HCT116 (cell line): ENCODE results near the gene GALNT14. TPM values are rescaled to one million over a fixed set of nuclear protein-coding genes. Genes with fewer than 3 reads are reported as not detected.

ENCODE experiments used
- ATAC-seq: fragments of 200-7000 bp; cut with Tn5 transposase; 2 replicates; pipeline ENCODE4 v1.9.1; 2020; ENCODE audit warnings: mild to moderate bottlenecking, moderate library complexity
- BruUV-seq: library from RNA; stranded (reverse); fragments of 400-500 nt; replicated peaks from 2 replicates; lab custom pipeline; 2021; lab: Mats Ljungman, UMichigan
- CTCF ChIA-PET: fragments of 300-600 bp; sonication (Branson Sonifier 250); formaldehyde crosslinking; loops from one replicate; lab custom pipeline; 2021; ENCODE audit warnings: antibody characterized with exemption; lab: Charles Lee
- POLR2A ChIA-PET: fragments of 300-600, 350-600 bp; sonication (Branson Sonifier 250); formaldehyde crosslinking; loops from one replicate; lab custom pipeline; 2021; ENCODE audit warnings: antibody characterized with exemption; lab: Charles Lee
- RAD21 ChIA-PET, 2 experiments: fragments of 300-600 bp; sonication (Branson Sonifier 250); formaldehyde crosslinking; loops; one replicate each; lab custom pipeline; 2023; ENCODE audit warnings: low total read pairs in 2 of 2; ENCODE audit not compliant: uncharacterized antibody in 2 of 2, unreplicated experiment in 2 of 2, low non-redundant PET in 1 of 2; lab: Charles Lee
- DNase-seq: peaks from one replicate; pipeline ENCODE4 v3.0.0-alpha.2; 2010; ENCODE audit warnings: low read depth, low spot score
- H2AFZ ChIP-seq: fragments of 200-600 bp; shearing (Covaris generic), sonication (generic); 2 replicates; pipeline ENCODE4 v1.6.1; 2017; ENCODE audit warnings: low read depth, mixed run types, mixed read lengths, antibody characterized with exemption, low read length; ENCODE audit not compliant: poor library complexity, severe bottlenecking
- H3K27ac ChIP-seq: 2 replicates; pipeline ENCODE4 v1.5.1; 2012; ENCODE audit warnings: low read depth, low read length
- H3K27me3 ChIP-seq: fragments of 200-600 bp; sonication (generic); 2 replicates; pipeline ENCODE4 v1.6.1; 2016; ENCODE audit warnings: mixed run types, low read length, mixed read lengths; ENCODE audit not compliant: insufficient read depth
- H3K36me3 ChIP-seq, 2 experiments: fragments of 200-500 bp in 1 of 2; fragments of 200-600 bp in 1 of 2; sonication (Bioruptor generic) in 1 of 2; sonication (generic) in 1 of 2; 2 replicates each; pipeline versions ENCODE4 v1.5.1 to v1.6.1; 2014 to 2016; ENCODE audit warnings: low read length in 2 of 2, inconsistent platforms in 1 of 2, mixed read lengths in 1 of 2, mixed run types in 1 of 2; ENCODE audit not compliant: insufficient read depth in 2 of 2, control insufficient read depth in 1 of 2
- H3K4me1 ChIP-seq, 2 experiments: fragments of 200-600 bp in 1 of 2; sonication (generic) in 1 of 2; 2 replicates each; pipeline versions ENCODE4 v1.5.1 to v1.6.1; 2012 to 2017; ENCODE audit warnings: low read length in 2 of 2, inconsistent platforms in 1 of 2, mild to moderate bottlenecking in 1 of 2, mixed read lengths in 1 of 2, mixed run types in 1 of 2, moderate library complexity in 1 of 2; ENCODE audit not compliant: insufficient read depth in 2 of 2, control insufficient read depth in 1 of 2
- H3K4me2 ChIP-seq: fragments of 200-600 bp; sonication (generic); 2 replicates; pipeline ENCODE4 v1.6.1; 2017; ENCODE audit warnings: mixed run types, low read length, mixed read lengths
- H3K4me3 ChIP-seq, 2 experiments: fragments of 200-600 bp in 1 of 2; sonication (generic) in 1 of 2; replicated peaks in 1 of 2; 2 replicates each; pipeline ENCODE4 v1.5.1; 2011 to 2016; ENCODE audit warnings: low read length in 2 of 2, control low read depth in 1 of 2, low read depth in 1 of 2, mild to moderate bottlenecking in 1 of 2, mixed read lengths in 1 of 2, mixed run types in 1 of 2
- H3K79me2 ChIP-seq: fragments of 200-600 bp; sonication (generic); 2 replicates; pipeline ENCODE4 v1.6.1; 2017; ENCODE audit warnings: mild to moderate bottlenecking, mixed run types, low read length, moderate library complexity, mixed read lengths; ENCODE audit not compliant: insufficient read depth
- H3K9ac ChIP-seq: fragments of 200-600 bp; sonication (generic); 2 replicates; pipeline ENCODE4 v1.6.1; 2016; ENCODE audit warnings: low read length, mixed read lengths
- H3K9me2 ChIP-seq: fragments of 200-600 bp; sonication (generic), shearing (Covaris generic); 2 replicates; pipeline ENCODE4 v1.6.1; 2017; ENCODE audit warnings: mixed run types, mild to moderate bottlenecking, moderate library complexity; ENCODE audit not compliant: insufficient read depth
- H3K9me3 ChIP-seq, 2 experiments: fragments of 200-500 bp in 1 of 2; fragments of 200-600 bp in 1 of 2; sonication (Bioruptor generic) in 1 of 2; sonication (generic) in 1 of 2; 2 replicates each; pipeline ENCODE4 v1.6.1; 2014 to 2017; ENCODE audit warnings: low read length in 2 of 2, mixed read lengths in 2 of 2, inconsistent platforms in 1 of 2, low read depth in 1 of 2, mild to moderate bottlenecking in 1 of 2, mixed run types in 1 of 2, moderate library complexity in 1 of 2; ENCODE audit not compliant: control insufficient read depth in 1 of 2, insufficient read depth in 1 of 2
- H4K20me1 ChIP-seq: fragments of 200-600 bp; sonication (generic), shearing (Covaris generic); 2 replicates; pipeline ENCODE4 v1.6.1; 2017; ENCODE audit warnings: mixed run types, mild to moderate bottlenecking, moderate library complexity; ENCODE audit not compliant: insufficient read depth
- CBX3 ChIP-seq: IDR thresholded peaks from 2 replicates; pipeline ENCODE4 v1.6.1; 2012; ENCODE audit warnings: low read depth
- CEBPB ChIP-seq: IDR thresholded peaks from 2 replicates; pipeline ENCODE4 v1.6.1; 2012; ENCODE audit warnings: low read depth
- CTCF ChIP-seq, 3 experiments: fragments of 200-600 bp in 1 of 3; sonication (generic) in 1 of 3; IDR thresholded peaks in 2 of 3; conservative IDR thresholded peaks in 1 of 3; 2 replicates each; pipeline ENCODE4 v1.5.1; 2012 to 2017; ENCODE audit warnings: low read depth in 2 of 3, low read length in 2 of 3, antibody characterized with exemption in 1 of 3, borderline replicate concordance in 1 of 3, control low read depth in 1 of 3, mild to moderate bottlenecking in 1 of 3, mixed read lengths in 1 of 3, mixed run types in 1 of 3, moderate library complexity in 1 of 3; ENCODE audit not compliant: insufficient read depth in 1 of 3
- ELF1 ChIP-seq: IDR thresholded peaks from 2 replicates; pipeline ENCODE4 v1.6.1; 2012; ENCODE audit warnings: low read depth, borderline replicate concordance
- EZH2 ChIP-seq: fragments of 200-600 bp; sonication (generic); IDR thresholded peaks from 2 replicates; pipeline ENCODE4 v1.6.1; 2017; ENCODE audit warnings: antibody characterized with exemption, mixed run types
- FOSL1 ChIP-seq: IDR thresholded peaks from 2 replicates; pipeline ENCODE4 v1.6.1; 2012; ENCODE audit warnings: low read depth
- JUND ChIP-seq: IDR thresholded peaks from 2 replicates; pipeline ENCODE4 v1.6.1; 2012
- MAX ChIP-seq: IDR thresholded peaks from 2 replicates; pipeline ENCODE4 v1.6.1; 2012
- POLR2A ChIP-seq: IDR thresholded peaks from 2 replicates; pipeline ENCODE4 v1.7.0; 2011; ENCODE audit warnings: borderline replicate concordance; ENCODE audit not compliant: insufficient read depth, insufficient read length; ENCODE audit errors: extremely low read depth
- POLR2AphosphoS5 ChIP-seq: IDR thresholded peaks from 2 replicates; pipeline ENCODE4 v1.6.1; 2011; ENCODE audit warnings: mild to moderate bottlenecking, low read depth, low read length, moderate library complexity
- RAD21 ChIP-seq: IDR thresholded peaks from 2 replicates; pipeline ENCODE4 v1.6.1; 2012; ENCODE audit warnings: low read depth, mild to moderate bottlenecking
- REST ChIP-seq: IDR thresholded peaks from 2 replicates; pipeline ENCODE4 v1.6.1; 2012; ENCODE audit warnings: low read depth
- SIN3A ChIP-seq: IDR thresholded peaks from 2 replicates; pipeline ENCODE4 v1.6.1; 2012; ENCODE audit warnings: low read depth
- SP1 ChIP-seq: IDR thresholded peaks from 2 replicates; pipeline ENCODE4 v1.6.1; 2012; ENCODE audit warnings: low read depth
- SRF ChIP-seq: IDR thresholded peaks from 2 replicates; pipeline ENCODE4 v1.6.1; 2012; ENCODE audit warnings: low read depth
- TCF7L2 ChIP-seq: IDR thresholded peaks from 2 replicates; pipeline ENCODE4 v1.7.0; 2011; ENCODE audit warnings: borderline replicate concordance, inconsistent platforms; ENCODE audit not compliant: insufficient read depth, insufficient read length; ENCODE audit errors: extremely low read depth
- ZBTB33 ChIP-seq: IDR thresholded peaks from 2 replicates; pipeline ENCODE4 v1.6.1; 2011; ENCODE audit warnings: mild to moderate bottlenecking, low read length, moderate library complexity; ENCODE audit not compliant: insufficient replicate concordance; ENCODE audit errors: extremely low read depth
- ZFX ChIP-seq: fragments of 450-650 bp; IDR thresholded peaks from 2 replicates; pipeline ENCODE4 v1.6.1; 2017
- ZNF274 ChIP-seq: fragments of 200-500 bp; sonication (Bioruptor generic); IDR thresholded peaks from 2 replicates; pipeline ENCODE4 v1.6.1; 2014; ENCODE audit warnings: mild to moderate bottlenecking, low read depth, low read length, inconsistent platforms
- intact Hi-C: fragments of 100-400 bp; cut with micrococcal nuclease; formaldehyde crosslinking; loops from 2 replicates; pipeline ENCODE4 v1.10.0; 2022
- total RNA-seq: library from RNA; stranded (reverse); gene quantifications from one replicate; pipeline ENCODE4 v1.2.1, GENCODE V29; 2021; ENCODE audit not compliant: unreplicated experiment

GALNT14 gene
- total RNA-seq, 1 experiment from 2014 or later = 11.2 TPM

- no peak overlapping the region for H3K27ac ChIP-seq
- no peak overlapping the region for H3K9ac ChIP-seq
- no peaks in the 10 kb centered on the region for H3K79me2 ChIP-seq
- BruUV-seq = no TSS peak
- H3K9me3 ChIP-seq = no peaks in the 10 kb centered on the region
- H3K27me3 ChIP-seq = 0 out of 2 replicates have a peak, but pooled peaks cover 11% of the 10 kb centered on the region
- H3K4me3 ChIP-seq = no peak overlapping the region
- no peak overlapping the region for H2AFZ ChIP-seq
- ChIA-PET POLR2A (no interaction called here), CTCF (no interaction called here), RAD21 (no interaction called here)
- H4K20me1 ChIP-seq = no peaks in the 10 kb centered on the region
- TF ChIP-seq POLR2A (no peak), ZBTB33 (no peak), SRF (no peak), JUND (no peak), CEBPB (no peak), ELF1 (no peak), EZH2 (no peak), SIN3A (no peak), CBX3 (no peak), RAD21 (no peak), REST (no peak), ZNF274 (no peak), CTCF (IDR thresholded peaks at IDR 0.05 in 2 of 3, conservative IDR thresholded peaks at IDR 0.05 in 1 of 3; ENCODE audit: borderline replicate concordance in 1 of 3, insufficient read depth in 1 of 3, low read depth in 2 of 3, low read length in 2 of 3) (no peak), SP1 (no peak), FOSL1 (no peak), ZFX (no peak), MAX (no peak), POLR2AphosphoS5 (no peak), TCF7L2 (no peak)
- no peak overlapping the region for H3K4me2 ChIP-seq
- DNase-seq (no peak), ATAC-seq (no peak)
- no peaks in the 10 kb centered on the region for H3K36me3 ChIP-seq
- intact Hi-C loops = no loop called here
- no peaks in the 10 kb centered on the region for H3K4me1 ChIP-seq
- H3K9me2 ChIP-seq = no peaks in the 10 kb centered on the region
Measured at GRCh38 chr2:31081492-31081891, 56.7 kb downstream of the GALNT14 start.
